ENCODE results near the gene CDHR2.

CDHR2 gene

GRCh38 chr5:176528761-176529115 is 20.4 kb upstream of the CDHR2 start:
- DNase-seq, result no peak

DNA sequence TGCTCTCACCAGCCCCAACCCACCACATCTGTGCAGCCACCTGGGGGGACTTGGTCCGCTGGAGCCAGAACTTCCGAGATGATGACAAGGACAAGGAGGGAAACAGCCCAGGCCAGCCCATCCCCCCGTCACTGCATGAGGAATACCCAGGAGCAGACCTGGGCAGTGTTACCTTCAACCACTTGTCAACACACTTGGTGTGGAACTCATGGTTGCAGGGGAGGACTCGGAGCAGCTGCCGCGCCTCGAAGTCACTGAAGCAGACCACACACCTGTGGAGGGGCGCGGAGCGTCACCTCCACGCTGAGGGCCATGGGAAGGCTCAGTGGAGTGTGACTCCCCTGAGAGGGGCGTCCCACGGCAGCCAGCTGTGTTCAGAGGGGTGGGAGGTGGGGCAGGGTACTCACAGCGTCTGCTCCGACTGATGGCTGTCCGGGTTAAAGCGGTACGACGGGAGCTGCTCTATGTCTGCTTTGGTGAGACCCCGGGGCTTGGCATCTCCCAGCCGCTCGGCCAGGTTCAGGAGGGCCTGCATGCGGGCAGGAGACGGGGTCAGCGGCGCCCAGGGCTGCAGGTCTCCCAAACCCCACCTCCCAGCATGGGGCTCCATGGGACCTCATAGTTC is 19.9 kb upstream of the CDHR2 start:
- no peak for DNase-seq

GRCh38 chr5:176529741-176530141 is 19.4 kb upstream of the CDHR2 start:
- DNase-seq, result no peak

GRCh38 chr5:176530393-176530982 is 18.7 kb upstream of the CDHR2 start:
- no peak for DNase-seq

- DNase-seq, result no peak
Measured at GRCh38 chr5:176530983-176531901, 17.9 kb upstream of the CDHR2 start.

DNA sequence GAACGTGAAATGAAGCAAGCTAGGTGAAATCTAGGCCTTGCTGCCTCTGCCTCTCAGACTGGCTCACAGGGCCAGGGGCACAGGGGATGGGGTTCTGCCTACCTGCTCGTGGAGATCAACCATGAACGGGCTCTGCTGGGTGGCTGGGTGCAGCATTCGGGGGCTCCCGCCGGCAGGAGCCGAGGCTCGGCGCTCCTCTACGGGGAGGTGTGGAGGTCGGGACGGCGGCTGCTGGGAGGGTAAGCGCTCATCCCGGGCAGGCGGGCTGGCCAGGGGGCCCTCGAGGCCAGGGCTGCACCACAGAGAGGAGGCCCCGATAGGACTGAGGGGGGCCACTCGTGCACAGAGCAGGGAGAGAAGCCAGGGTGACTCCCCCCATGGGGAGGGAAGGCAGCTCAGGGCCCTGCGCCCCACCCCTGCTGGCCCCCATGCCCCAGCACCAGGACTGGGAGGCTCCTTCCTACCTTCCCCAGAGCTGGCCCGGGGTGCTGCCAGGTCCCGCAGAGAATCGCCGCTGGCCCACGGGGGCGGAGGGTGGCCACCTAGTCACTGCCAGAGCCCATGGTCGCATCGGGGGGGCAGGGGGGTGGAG is 17.1 kb upstream of the CDHR2 start:
- DNase-seq, result no peak

- no peak for DNase-seq
Measured at GRCh38 chr5:176532795-176533194, 16.3 kb upstream of the CDHR2 start.

- no peak for DNase-seq
Measured at GRCh38 chr5:176533390-176533789, 15.8 kb upstream of the CDHR2 start.

- DNase-seq, result no peak
Measured at GRCh38 chr5:176533894-176534611, 15.1 kb upstream of the CDHR2 start.

GRCh38 chr5:176534640-176535039 is 14.5 kb upstream of the CDHR2 start:
- DNase-seq, result no peak

GRCh38 chr5:176535101-176535663 is 14.0 kb upstream of the CDHR2 start:
- no peak for DNase-seq

GRCh38 chr5:176535664-176536131 is 13.4 kb upstream of the CDHR2 start:
- DNase-seq, result no peak

GRCh38 chr5:176536132-176536901 is 12.8 kb upstream of the CDHR2 start:
- DNase-seq, result peak; percentile 80

- DNase-seq, result peak; percentile 99
Measured at GRCh38 chr5:176536902-176537553, 12.1 kb upstream of the CDHR2 start, which contains the start of gene RNF44. RNF44 (minus strand) TSS chr5:176537402; CDS start chr5:176532472, 4,930 bp downstream.

DNA sequence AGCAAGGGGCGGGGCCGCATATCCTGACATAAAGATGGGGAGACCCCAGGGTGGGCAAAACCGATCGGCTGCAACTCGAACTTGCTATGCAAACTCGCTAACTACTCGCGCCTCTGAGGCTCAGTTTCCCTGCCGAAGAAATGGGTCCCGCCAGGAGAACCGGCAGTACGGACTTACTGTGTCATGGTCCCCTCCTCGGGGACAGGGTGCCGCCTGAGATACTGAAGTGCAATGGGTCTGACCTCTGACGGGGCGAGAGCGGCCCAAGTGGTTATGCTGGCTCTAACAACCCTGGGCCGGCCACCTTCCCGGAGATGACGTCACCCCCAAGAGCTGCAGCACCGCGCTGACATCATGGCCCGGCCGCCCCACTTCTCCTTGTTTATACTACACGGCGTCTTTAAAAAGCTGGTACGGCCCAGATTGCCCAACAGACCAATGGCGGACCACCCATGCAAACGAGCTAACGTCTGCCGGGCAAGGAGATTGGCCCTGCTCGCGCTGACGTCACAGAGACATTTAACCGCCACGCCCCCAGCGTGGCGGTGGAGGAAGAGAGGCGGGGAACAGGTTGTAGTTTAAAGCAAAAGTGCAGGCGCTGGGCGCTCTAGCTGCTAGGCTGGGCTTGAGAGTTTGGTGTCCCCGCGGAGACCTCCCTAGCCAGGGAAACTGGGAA is 11.4 kb upstream of the CDHR2 start:
- peak; percentile 94 for DNase-seq

- no peak for DNase-seq
Measured at GRCh38 chr5:176538230-176538988, 10.7 kb upstream of the CDHR2 start.

DNA sequence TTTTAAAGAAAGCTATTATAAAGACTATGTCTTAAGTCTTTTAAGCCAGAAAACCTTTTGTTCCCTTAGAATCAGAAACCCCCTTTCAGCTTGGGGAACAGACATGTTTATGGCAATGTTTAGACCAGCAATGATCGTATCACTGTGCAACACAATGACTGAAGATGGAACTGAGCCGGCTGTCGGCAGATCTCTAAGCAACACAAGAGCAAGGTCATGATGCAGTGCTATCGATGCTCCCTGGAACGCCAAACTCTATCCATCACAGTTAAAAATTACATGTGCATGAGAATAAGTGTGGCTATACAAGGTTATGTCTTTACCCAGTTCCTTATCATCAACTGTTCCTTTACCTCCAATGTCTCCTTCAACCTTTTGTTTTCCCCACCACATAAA is 10.2 kb upstream of the CDHR2 start:
- no peak for DNase-seq

GRCh38 chr5:176540476-176540899 is 8.7 kb upstream of the CDHR2 start:
- no peak for DNase-seq

DNA sequence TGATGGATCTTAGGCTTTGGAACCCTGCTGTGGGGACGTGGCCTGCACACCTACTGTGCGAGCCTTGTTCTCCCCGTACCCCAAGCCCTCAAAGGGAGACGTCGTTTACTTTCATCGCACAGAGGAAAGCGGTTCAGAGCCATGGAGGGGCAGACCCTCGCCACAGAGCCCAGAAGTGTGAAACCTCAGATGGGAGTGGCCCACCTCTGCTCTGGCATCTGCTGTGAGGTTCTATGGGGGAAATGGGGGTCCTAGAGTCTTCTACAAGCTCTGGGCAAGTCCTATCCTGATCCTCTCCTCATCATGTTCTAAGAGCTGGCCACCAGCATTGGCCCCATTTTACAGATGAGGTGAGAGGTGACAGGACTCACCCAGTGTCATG is 8.2 kb upstream of the CDHR2 start:
- DNase-seq, result no peak

Data from activated CD8-positive, alpha-beta memory T cell treated with anti-CD3 and anti-CD28 coated beads, Interleukin-2, amount 50 U/mL, for 4 hours (primary cell).